Thyroid gland (tissue), 4 donors: ENCODE data around the gene SLC51A. TPM values are rescaled to one million over a fixed set of nuclear protein-coding genes. Genes with fewer than 3 reads are reported as not detected.
"Not testable (repeated sequence)": the region's sequence is repeated elsewhere in the genome, so short reads cannot be mapped to it uniquely, and the experiment has no call there.

Experiments used
- DNase-seq, 2 donors: peaks; one replicate each; pipeline ENCODE4 v3.0.0-alpha.2; 2019
- H3K27ac ChIP-seq, 3 donors: fragments of 200-600 bp; sonication (generic); 1 replicate in 2 of 3; 2 replicates in 1 of 3; pipeline ENCODE4 v1.5.1; 2016 to 2019; ENCODE audit warnings: mild to moderate bottlenecking in 1 of 3, moderate library complexity in 1 of 3
- H3K27me3 ChIP-seq: fragments of 200-600 bp; sonication (generic); one replicate; pipeline ENCODE4 v1.5.1; 2019
- H3K36me3 ChIP-seq, 2 donors: fragments of 200-600 bp; sonication (generic); one replicate each; pipeline ENCODE4 v1.5.1; 2016 to 2019
- H3K4me1 ChIP-seq, 2 donors: fragments of 200-600 bp; sonication (generic); one replicate each; pipeline ENCODE4 v1.5.1; 2017 to 2019
- H3K4me3 ChIP-seq, 3 donors: fragments of 200-600 bp; sonication (generic); replicated peaks in 1 of 3; 1 replicate in 2 of 3; 2 replicates in 1 of 3; pipeline ENCODE4 v1.5.1; 2016; ENCODE audit warnings: mild to moderate bottlenecking in 1 of 3
- H3K9me3 ChIP-seq: fragments of 200-600 bp; sonication (generic); one replicate; pipeline ENCODE4 v1.5.1; 2017
- POLR2A ChIP-seq, 2 donors: fragments of 450-650 bp; IDR thresholded peaks; one replicate each; pipeline ENCODE4 v1.6.1; 2017; ENCODE audit warnings: antibody characterized with exemption in 2 of 2, mild to moderate bottlenecking in 2 of 2, moderate library complexity in 1 of 2
- WGBS, 2 donors: methylation state at CpG; one replicate each; pipeline ENCODE4 v1.1.5; 2017; 5-methylcytosine and 5-hydroxymethylcytosine counted together
- intact Hi-C: fragments of 100-400 bp; cut with DNase I; formaldehyde crosslinking; loops from one replicate; pipeline ENCODE4 v1.15.1; 2023
- total RNA-seq, 4 donors: library from RNA; depleted of rRNA; stranded (reverse); fragments of >200 nt; gene quantifications; one replicate each; pipeline ENCODE4 v1.2.3, GENCODE V29; 2016
- TF ChIP-seq, protein P1 (sequence below), 6 experiments: fragments of 200-600 bp in 3 of 6; fragments of 450-650 bp in 3 of 6; sonication (generic) in 3 of 6; IDR thresholded peaks; one replicate each; pipeline ENCODE4 v1.5.1; 2016 to 2019; ENCODE audit warnings: antibody characterized with exemption in 6 of 6, mild to moderate bottlenecking in 2 of 6, inconsistent platforms in 1 of 6, moderate library complexity in 1 of 6

SLC51A gene
- total RNA-seq, 4 donors from 2014 or later = 0.56 to 0.63 TPM; not detected in 2

DNA sequence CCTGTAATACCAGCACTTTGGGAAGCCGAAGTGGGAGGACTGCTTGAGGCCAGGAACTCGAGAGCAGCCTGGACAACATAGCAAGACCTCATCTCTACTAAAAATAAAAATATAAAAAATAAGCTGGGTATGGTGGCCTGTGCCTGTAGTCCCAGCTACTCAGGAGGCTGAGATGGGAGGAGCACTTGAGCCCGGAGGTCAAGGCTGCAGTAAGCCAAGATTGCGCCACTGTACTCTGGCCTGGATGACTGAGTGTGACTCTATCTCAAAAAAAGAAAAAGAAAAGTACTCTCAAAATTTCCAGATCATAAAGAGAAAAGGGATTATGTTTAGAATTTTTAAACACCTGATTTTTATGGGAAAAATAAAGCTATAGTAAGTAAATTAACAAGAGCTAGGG lies 24.1 kb downstream of the SLC51A start:
- TF ChIP-seq, protein P1, sequence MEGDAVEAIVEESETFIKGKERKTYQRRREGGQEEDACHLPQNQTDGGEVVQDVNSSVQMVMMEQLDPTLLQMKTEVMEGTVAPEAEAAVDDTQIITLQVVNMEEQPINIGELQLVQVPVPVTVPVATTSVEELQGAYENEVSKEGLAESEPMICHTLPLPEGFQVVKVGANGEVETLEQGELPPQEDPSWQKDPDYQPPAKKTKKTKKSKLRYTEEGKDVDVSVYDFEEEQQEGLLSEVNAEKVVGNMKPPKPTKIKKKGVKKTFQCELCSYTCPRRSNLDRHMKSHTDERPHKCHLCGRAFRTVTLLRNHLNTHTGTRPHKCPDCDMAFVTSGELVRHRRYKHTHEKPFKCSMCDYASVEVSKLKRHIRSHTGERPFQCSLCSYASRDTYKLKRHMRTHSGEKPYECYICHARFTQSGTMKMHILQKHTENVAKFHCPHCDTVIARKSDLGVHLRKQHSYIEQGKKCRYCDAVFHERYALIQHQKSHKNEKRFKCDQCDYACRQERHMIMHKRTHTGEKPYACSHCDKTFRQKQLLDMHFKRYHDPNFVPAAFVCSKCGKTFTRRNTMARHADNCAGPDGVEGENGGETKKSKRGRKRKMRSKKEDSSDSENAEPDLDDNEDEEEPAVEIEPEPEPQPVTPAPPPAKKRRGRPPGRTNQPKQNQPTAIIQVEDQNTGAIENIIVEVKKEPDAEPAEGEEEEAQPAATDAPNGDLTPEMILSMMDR (IDR thresholded peaks at IDR 0.05) = no peak
- no peak for TF ChIP-seq POLR2A (IDR thresholded peaks at IDR 0.05)
- Histone ChIP-seq H3K27ac (no peak overlapping the region), H3K4me1 (peaks cover 3 to 4% of the 10 kb centered on the region in 2 donors), H3K4me3 (no peak overlapping the region), H3K9me3 (no peaks in the 10 kb centered on the region), H3K36me3 (peaks cover 34 to 39% of the 10 kb centered on the region in 2 donors), H3K27me3 (no peaks in the 10 kb centered on the region)
- no peak for DNase-seq
- 94 to 97% methylated on average over 4 of the region's 4 CpGs for WGBS, 2 donors
- intact Hi-C loops = no loop called here

- no peaks in the 10 kb centered on the region for H3K9me3 ChIP-seq
- no peak overlapping the region for H3K27ac ChIP-seq
- DNase-seq = no peak
- H3K4me1 ChIP-seq = peaks cover 3 to 10% of the 10 kb centered on the region in 2 donors
- H3K27me3 ChIP-seq = no peaks in the 10 kb centered on the region
- WGBS, 2 donors = 85 to 91% methylated on average over 8 of the region's 8 CpGs
- TF ChIP-seq POLR2A (IDR thresholded peaks at IDR 0.05) = no peak
- TF ChIP-seq, protein P1 (IDR thresholded peaks at IDR 0.05) = no peak
- H3K36me3 ChIP-seq = peaks cover 34 to 39% of the 10 kb centered on the region in 2 donors
- intact Hi-C loops = no loop called here
- no peak overlapping the region for H3K4me3 ChIP-seq
Measured at GRCh38 chr3:196241704-196242103, 25.4 kb downstream of the SLC51A start.

DNA sequence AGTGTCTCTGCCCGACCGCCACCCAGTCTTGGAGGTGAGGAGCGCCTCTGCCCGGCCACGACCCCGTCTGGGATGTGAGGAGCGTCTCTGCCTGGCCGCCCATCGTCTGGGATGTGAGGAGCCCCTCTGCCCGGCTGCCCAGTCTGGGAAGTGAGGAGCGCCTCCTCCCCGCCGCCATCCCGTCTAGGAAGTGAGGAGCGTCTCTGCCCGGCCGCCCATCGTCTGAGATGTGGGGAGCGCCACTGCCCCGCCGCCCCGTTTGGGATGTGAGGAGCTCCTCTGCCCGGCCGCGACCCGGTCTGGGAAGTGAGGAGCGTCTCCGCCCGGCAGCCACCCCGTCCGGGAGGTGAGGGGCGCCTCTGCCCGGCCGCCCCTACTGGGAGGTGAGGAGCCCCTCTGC lies 27.8 kb downstream of the SLC51A start:
- H3K27ac ChIP-seq, DNase-seq, H3K27me3 ChIP-seq, H3K9me3 ChIP-seq, H3K4me3 ChIP-seq, intact Hi-C loops: not testable (repeated sequence)
- peaks cover 3 to 10% of the 10 kb centered on the region in 2 donors for H3K4me1 ChIP-seq
- peaks cover 32 to 34% of the 10 kb centered on the region in 2 donors for H3K36me3 ChIP-seq
- WGBS, 2 donors = 91 to 100% methylated on average over 5 to 14 of the region's 34 CpGs

- no peaks in the 10 kb centered on the region for H3K9me3 ChIP-seq
- TF ChIP-seq, protein P1 (IDR thresholded peaks at IDR 0.05) = no peak
- TF ChIP-seq POLR2A (IDR thresholded peaks at IDR 0.05) = no peak
- no peaks in the 10 kb centered on the region for H3K27me3 ChIP-seq
- H3K4me3 ChIP-seq = no peak overlapping the region
- 90 to 98% methylated on average over 13 of the region's 13 CpGs for WGBS, 2 donors
- H3K27ac ChIP-seq = peak overlapping the region in 1 of 3 donors; percentile 40
- intact Hi-C loops = no loop called here
- peaks cover 3 to 10% of the 10 kb centered on the region in 2 donors for H3K4me1 ChIP-seq
- no peak for DNase-seq
- peaks cover 17 to 21% of the 10 kb centered on the region in 2 donors for H3K36me3 ChIP-seq
Measured at GRCh38 chr3:196246612-196247308, 30.4 kb downstream of the SLC51A start.

DNA sequence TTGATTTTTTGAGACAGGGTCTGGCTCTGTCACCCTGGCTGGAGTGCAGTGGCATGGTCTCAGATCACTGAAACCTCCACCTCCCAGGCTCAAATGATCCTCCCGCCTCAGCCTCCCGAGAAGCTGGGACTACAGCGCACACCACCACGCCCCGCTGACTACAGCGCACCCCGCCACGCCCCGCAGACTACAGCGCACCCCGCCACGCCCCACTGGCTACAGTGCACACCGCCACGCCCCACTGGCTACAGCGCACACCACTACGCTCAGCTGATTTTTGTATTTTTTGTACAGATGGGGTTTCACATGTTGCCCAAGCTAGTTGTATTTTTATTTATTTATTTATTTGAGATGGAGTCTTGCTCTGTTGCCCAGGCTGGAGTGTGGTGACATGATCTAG lies 35.6 kb downstream of the SLC51A start:
- no peaks in the 10 kb centered on the region for H3K4me1 ChIP-seq
- H3K9me3 ChIP-seq = no peaks in the 10 kb centered on the region
- H3K27me3 ChIP-seq = no peaks in the 10 kb centered on the region
- DNase-seq = no peak
- intact Hi-C loops = loop anchor here (10.0 kb wide), 2 partner anchors 63 to 273 kb away; partner anchors contain the start of gene DYNLT2B
- 93 to 97% methylated on average over 16 of the region's 16 CpGs for WGBS, 2 donors
- no peak overlapping the region for H3K27ac ChIP-seq
- TF ChIP-seq POLR2A (IDR thresholded peaks at IDR 0.05) = no peak
- TF ChIP-seq, protein P1 (IDR thresholded peaks at IDR 0.05) = no peak
- peaks cover 11 to 20% of the 10 kb centered on the region in 2 donors for H3K36me3 ChIP-seq
- H3K4me3 ChIP-seq = no peak overlapping the region
